Right hindlimb (tissue), 1 donor: ENCODE results near the gene PGM1.
A peak's percentile ranks its signal among the peaks of the same experiment; 100 is the strongest.

Experiments used
- DNase-seq: peaks from one replicate; pipeline ENCODE4 v3.0.0-alpha.2; 2018

The PGM1 gene

DNA sequence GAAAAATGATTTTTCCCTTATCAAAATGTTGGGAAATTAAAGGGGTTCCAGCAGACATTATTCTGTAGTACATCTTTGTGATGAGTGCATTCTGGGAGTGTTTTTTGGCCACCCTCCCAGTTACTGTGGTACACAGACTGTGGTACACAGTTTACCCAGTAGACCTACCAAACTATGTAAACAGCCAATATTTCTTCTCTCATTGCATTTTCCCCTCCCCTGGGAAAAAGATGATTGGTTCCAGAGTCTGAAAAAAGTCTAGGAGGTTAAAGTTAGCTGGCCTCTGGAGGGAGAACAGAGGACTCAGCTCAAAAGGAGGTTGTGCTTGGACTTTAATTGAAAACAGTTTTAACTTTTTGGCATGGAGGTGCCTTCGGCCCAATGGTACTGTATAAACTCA lies 42.5 kb downstream of the PGM1 start:
- DNase-seq: peak; percentile 30

DNA sequence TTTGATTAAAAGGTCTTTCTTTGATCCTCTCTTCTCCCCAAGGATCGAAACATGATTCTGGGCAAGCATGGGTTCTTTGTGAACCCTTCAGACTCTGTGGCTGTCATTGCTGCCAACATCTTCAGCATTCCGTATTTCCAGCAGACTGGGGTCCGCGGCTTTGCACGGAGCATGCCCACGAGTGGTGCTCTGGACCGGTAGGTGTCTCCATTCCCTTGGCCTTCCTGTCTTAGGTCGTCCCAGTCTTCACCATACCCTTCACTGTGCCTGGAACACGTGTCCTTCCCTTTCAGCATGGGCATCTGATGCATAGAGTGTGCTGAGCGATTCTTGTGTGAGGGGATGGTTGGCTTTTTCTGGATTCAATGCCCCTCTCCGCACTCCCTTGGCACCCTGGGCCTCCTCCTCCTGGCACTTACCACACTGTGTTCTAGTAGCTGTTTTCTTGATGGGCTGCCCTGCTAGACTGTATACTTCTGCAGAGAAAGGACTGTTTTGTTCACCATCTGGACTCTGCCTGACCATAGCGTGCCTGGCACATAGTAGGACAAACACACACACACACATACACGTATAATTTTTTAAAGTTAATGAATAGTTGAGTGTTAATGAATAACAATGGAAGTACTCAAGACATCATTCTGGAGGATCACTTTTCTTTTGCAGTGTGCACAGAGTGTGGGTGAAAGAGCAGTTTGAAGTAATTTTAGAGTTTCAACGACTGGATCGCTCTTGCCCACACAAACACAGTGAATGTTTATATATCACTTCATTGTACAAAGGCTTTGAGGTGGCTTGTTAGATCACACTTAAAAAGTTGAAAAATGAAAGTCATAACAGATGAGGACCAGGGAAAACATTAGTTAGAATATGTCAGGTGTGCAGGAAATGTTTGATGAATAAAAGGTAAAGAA lies 43.2 kb downstream of the PGM1 start:
- no peak for DNase-seq

DNA sequence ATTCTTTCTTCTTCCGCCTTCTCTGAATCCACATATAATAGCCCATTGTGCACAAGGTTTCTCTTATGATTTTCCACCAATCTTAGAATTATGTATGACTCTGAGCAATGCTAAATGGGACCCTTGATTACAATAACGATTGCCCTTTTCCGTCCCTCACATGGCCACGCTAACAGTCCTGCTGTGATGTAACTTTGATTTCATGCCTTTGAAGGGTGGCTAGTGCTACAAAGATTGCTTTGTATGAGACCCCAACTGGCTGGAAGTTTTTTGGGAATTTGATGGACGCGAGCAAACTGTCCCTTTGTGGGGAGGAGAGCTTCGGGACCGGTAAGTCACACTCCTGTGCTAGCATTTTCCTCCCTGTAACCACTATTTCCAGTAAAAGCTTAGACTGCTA lies 45.3 kb downstream of the PGM1 start:
- DNase-seq: no peak

DNA sequence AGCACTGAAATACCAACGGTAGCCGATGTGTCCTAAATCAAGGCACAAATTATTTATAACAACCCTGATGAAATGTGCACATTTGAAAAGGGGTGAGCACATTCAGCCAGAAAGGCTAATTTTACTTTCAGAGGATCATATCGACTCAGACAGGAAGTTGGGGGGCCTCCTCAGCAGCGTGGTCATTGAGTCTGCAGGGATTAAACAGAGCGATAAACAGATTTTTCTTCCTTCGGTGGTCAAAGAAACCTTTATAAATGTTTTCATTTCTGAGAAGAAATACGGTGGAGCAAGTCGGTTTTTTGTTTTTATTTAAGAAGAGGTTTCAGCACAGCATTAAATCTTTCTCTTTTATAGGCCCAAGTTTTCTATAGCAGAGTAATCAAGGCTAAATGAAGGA lies 45.7 kb downstream of the PGM1 start:
- DNase-seq: no peak

DNA sequence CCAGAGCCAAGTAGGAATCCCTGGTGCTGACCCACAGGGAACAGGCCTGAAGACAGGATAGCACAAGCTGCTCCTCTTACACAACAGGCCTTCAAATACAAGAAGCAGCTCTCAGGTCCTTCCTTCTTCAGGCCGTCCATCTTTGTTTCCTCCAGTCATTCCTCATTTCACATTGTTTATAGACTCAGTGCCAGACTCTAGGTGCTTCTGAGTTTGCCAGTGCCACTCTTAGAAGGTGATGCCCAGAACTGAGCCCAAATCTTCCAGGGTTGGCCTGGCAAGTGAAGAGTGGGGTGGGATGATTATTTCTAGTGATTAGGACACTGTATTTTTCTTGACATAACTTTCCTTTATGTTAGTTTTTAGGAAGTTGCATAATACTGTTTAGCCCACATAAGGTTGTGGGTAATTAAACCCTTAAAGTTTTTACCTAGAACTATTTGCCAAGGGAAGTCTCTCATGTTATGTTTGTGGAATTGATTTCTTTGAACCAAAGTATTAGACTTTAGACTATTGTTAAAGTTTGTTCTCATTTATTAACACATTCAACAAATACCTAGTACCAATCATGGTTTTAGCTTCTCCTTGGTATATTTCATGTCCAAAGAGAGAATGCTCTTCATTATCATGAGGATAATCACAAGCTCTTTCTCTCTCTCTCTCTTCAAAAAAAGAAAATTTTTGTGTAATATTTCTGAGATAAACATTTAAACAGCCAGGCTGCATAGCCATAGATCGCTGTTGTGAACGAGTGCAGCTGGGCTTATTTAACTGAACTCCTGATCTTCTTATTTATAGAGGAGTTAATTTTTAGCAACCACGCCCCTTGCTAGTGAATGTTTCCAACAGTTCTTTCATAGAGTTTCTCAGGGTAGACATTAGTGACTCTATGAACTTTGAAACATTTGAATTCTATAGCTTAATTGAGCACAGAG lies 47.7 kb downstream of the PGM1 start:
- no peak for DNase-seq

DNA sequence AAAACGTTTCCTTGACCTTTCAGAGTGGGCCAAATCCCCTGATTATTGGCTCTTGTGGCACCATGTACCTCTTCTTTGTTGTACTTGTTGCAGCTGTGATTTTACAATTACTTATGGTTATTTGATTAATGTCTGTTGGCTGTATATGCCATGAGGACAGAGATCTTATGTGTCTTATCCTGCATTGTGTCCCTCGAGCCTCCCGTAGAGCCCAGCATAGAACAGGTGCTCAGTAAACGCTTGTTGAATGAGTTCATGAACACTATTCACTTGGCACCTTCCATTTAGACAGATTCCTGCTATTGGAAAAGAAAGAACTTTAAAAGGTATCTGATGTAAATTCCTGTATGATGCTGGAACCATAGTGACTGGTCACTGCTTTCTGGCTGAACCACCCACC lies 48.4 kb downstream of the PGM1 start:
- DNase-seq: no peak

DNA sequence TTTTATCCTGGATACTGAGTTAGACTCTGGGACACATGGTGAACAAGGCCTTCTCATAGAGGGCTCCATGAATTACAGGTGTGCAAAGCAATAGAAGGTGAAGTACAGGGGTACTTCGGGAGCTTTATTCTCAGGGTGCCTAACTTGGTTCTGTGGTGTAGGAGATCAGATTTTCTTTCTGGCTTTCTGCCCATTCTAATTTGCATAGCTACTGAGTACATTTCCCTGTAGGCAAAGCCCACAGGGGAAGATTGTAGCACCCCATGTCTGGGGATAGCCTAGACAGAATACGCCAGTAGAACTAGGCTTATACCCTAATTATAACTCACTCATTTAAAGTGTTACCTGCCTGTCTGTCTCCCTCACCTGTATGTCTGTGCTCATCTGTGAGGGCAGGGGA lies 49.7 kb downstream of the PGM1 start:
- DNase-seq: no peak

DNA sequence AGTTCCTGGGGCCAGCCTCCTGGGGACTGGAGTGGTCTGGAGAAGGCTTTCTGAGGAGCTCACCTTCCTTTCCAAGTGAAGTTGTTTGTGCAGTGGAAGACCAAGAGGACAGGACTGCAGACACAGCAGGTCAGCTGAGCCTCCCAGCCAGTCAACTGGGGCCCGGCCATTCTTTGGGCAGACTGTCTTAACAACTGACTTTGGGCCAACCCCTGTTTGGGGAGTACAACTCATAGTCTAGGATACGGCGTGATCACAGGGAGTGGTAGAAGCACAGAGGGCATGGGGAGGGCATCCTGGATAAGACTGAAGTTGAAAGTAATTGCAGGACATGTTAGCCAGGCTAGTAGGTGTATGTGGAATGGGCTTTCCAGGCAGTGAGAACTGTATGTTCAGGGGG lies 50.3 kb downstream of the PGM1 start:
- DNase-seq: peak; percentile 27

DNA sequence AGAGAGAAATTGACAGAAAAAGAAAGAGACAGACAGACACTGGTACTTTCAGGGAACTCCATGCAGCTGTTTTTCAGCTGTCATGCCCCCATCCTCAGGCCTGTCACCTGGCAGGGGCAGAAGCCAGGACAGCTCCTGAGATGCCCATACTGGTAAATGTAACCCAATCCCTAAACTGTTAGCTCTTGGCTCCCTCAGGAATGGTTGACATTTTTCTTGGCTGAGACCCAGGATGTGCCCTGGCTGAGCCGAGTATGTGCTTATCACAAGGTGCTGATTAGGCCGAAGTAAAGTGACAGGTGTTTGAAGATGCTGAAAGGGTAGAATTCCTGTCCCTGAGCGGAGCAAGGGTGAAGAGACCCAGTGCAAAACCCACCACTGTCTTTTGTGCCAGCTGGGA lies 50.7 kb downstream of the PGM1 start:
- peak; percentile 35 for DNase-seq

DNA sequence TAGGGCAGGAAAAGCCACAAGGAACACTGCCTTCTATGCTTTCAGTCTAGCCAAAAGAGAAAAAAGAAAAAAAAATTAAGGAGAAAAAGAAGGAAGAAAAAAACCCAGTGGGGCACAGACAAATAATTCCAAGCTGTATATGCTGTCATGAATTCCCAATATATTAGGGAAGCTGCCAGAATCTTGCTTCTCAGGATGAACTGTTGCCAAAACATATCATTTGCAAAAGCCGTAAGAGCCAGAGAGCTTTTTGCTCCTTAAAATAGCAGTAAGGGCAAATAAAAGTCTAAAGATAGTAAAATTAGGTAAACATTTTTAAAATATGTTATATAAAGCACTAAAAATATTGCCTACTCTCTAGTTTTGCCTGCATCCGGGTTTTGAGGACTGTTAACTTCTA lies 52.1 kb downstream of the PGM1 start:
- DNase-seq: no peak

DNA sequence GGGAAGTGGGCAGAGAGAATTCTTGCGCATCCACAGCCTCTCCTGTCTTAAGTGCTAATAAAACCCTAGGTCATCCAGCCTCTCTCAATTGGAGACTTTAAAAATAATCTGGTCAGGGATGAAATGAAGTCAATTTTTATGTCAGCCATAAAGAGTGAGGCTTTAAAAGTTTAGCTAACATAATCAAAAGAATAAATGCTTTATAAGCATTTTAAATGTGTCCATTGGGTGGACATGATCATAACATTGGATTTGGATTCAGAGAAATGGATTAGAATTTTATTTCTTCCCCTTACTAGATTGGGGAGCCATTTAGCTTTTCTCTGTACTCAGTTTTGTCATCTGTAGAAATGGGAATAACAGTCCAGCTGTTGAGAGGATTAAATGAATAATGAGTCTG lies 55.5 kb downstream of the PGM1 start:
- DNase-seq: no peak

DNA sequence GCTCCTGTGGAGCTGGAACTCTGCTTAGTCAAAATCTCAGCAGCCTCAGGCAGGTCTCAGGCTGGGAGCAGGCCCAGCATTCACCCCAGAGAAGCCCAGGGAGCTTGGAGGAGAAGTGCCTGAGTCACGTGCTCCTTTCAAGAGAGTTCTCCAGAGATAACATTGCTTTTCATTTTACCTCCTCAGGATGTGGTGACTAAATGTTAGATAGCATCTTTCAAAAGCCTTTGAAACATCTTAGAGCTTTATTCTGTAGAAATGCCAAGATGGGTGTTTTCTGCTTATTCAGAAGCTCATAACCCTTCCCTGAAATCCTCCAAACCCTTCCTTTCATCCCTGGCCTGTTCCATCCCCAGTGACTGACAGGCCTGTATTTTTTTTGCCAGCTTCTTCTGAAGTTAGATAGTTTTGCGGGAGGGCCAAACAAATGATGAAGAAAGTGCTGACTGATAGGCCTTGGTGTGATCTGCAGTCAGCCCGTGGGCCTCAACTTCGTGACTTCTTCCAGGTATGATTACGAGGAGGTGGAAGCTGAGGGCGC lies 58.0 kb downstream of the PGM1 start:
- no peak for DNase-seq

DNA sequence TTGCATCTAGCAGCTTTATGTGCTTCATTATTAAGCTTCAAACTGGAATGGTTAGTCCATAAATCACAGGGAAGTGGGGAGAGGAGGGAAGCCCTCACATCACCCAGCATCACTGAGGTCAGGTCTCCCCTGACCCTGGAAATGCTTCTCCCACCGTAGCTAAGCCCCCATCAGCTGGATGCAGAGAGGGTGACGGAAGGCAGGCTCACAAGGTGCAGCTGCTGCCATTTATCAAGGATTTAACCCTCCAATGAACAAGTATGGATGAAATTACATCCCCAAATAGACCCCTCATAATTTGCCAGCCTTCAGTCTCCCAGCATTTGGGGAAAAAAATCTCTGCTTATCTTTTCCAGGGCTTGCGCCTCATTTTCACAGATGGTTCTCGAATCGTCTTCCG lies 60.8 kb downstream of the PGM1 start:
- DNase-seq: no peak

DNA sequence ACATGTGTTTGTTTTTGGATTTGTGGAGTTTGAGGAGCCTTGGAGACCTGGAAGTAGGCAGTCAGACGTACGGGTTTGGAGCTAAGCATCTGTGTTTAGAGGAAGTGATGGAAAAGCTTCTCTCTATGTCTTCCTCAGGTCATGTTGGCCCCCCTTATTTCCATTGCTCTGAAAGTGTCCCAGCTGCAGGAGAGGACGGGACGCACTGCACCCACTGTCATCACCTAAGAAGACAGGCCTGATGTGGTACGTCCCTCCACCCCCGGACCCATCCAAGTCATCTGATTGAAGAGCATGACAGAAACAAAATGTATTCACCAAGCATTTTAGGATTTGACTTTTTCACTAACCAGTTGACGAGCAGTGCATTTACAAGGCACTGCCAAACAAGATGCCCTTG lies 66.2 kb downstream of the PGM1 start:
- DNase-seq: no peak

DNA sequence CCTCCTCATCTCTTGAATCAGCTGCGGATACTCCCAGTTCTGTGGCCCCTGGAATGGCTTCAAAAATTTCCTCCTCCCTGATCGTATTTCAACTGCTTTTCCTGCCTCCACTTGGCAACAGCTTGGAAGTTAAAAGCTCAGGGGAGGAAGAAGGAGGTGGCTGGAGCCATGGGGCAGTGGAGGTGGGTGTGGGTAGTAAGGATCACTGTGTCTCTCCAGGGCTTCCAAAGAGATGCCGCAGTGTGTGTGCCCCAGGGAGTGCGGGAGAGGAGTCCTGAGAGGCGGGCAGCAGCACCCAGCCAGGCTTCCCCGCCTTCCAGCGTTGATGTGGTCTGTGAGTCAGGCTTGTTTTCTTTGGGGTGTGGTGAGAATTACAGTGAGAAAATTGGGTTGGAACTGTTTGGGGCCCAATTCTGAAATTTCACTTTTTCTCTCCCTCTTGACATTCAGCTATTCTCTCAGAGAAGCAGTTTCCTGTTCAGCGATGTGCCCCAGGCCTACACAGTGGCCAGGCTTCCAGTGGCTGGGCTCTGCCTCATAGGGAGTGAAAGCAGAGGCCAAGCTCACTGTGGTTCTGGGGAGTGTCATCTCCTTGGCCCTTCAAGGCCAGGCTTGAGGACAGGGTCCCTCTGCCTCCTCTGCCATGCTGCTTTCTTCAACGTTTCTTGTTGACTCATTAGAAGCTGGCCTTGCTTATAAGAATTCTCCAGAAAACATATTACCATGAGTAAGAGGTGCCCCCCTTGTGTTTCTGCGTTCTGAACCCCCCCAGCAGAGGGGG lies 69.0 kb downstream of the PGM1 start:
- DNase-seq: peak; percentile 44

DNA sequence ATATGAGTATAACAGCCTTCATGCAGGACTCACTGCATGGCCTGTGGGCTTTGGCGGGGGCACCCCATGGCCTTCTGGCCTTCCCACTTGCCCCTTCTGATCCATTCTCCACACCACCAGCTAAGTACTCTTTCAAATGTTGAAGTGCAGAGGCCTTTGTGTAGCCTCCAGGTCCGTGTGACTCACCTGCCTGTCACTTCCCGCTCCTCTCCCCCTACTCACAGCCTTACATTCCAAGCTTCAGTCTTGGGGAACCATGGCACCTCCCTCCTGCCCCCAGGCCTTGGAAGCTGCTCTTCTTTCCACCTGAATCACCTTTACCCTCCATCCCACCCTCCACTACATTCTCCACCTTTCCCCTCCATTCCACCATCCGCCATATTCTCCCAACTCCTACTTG lies 69.6 kb downstream of the PGM1 start:
- no peak for DNase-seq

DNA sequence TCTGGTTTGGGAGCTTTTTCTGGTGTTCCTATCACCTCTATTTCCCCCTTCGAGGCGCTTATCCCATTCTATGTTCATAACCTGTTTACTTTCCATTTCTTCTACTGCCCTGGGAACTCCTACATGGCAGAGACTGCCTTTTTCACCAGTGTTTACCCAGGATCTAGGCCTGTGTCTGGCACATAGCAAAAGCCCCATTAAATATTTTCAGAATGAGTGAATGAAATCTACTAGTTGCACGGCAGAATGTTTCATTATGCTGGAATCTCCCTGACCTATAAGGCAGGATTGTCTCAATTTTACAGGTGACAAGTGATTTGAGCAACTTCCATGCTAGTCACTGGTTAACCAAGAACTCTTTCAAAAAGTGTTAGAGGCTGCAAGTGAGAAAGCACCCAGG lies 70.1 kb downstream of the PGM1 start:
- DNase-seq: no peak

DNA sequence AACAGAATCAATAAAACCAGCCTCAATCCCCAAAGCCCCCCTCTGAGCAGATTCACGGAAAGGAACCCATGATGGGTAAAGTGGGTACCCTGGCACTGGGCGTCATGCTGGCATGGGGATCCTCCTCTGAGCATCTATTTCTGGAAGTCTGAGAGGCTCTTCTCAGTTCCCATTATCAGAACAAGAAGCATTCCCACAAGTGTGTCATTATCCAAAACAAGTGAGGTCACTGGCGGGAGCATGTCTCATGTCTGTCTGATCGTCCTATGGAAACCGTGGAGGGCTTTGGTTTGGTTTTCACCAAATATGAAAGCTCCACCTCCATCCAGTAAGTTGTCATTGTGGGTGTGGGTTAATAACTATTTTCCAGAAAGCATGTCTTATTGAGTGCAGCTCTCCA lies 70.7 kb downstream of the PGM1 start:
- no peak for DNase-seq

DNA sequence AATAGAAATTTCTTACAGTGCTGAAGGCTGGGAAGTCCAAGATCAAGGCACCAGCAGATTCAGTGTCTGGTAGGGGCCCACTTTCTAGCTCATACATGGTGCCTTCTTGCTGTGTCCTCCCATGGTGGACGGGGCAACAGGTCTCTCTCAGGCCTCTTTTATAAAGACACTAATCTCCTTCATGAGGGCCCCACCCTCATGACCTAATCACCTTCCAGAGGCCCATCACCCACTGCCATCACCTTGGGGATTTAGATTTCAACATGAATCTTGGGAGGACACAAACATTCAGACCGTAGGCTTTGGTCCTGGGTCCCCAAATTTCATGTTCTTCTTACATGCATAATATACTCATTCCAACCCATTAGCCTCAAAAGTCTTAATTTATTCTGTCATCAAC lies 71.5 kb downstream of the PGM1 start:
- no peak for DNase-seq

DNA sequence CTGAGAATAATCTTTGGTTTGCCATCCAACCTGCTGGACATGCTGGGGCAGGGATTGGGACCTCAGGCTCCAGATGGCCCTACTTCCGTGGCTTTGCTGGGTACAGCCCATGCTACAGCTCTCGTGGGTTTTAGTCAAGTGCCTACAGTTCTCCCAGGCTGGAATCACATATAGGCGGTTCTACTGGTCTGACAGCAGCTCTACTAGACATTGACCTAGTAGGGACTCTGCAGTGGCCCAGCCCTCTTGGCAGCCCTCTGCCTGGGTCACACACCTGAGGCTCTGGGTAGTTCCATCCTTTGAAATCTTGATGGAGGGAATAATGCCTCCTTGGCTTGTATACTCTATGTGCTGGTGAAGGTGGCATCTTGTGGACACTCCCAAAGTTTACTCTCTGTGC lies 72.2 kb downstream of the PGM1 start:
- DNase-seq: no peak

DNA sequence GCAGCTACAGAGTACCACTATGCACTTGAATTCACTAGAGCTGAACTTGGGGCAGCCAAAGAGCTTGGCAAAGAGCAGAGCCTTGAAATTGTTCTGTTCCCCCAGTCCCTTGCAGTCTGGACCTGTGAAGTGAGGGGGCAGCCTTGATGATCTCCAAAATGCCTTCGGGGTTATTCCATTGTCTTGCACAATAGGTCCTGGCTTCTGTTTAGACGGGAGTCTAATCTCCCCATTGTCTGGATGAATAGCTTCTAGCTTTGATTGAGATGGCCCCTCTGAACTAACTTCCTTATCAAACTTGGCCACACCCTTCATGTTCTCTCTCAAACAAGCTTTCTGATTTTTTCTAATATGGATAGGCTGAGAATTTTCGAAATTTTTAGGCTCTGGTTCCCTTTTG lies 72.6 kb downstream of the PGM1 start:
- no peak for DNase-seq

DNA sequence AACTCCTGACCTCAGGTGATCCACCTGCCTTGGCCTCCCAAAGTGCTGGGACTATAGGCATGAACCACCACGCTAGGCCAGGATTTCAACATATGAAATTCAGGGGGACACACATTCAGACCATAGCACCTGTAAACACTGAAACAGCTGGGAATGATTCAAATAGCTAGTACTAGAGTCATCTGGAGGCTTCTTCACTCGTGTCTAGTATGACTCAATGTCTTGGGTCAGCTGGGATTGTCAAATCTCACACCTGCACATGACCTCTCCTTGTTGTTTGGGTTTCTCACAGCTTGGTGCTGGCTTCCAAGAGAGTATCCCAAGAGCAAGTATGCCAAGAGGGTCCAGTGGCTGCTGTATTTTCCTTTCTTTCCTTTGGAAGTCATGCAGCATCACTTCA lies 75.1 kb downstream of the PGM1 start:
- no peak for DNase-seq
